HFFc6 (cell line): ENCODE results near the gene CHURC1. TPM values are rescaled to one million over a fixed set of nuclear protein-coding genes. Genes with fewer than 3 reads are reported as not detected.
A peak's percentile ranks its signal among the peaks of the same experiment; 100 is the strongest.

Experiments
- DNase-seq: peaks from one replicate; pipeline ENCODE4 v3.0.0-alpha.2; 2018
- H3K27ac Mint-ChIP-seq: 2 replicates; pipeline ENCODE4 v1.8.0; 2020; ENCODE audit warnings: mild to moderate bottlenecking, mixed read lengths
- H3K27me3 Mint-ChIP-seq: 2 replicates; pipeline ENCODE4 v1.8.0; 2021; ENCODE audit warnings: mild to moderate bottlenecking, moderate library complexity, mixed read lengths; ENCODE audit not compliant: insufficient read depth
- H3K36me3 Mint-ChIP-seq: 2 replicates; pipeline ENCODE4 v1.8.0; 2021; ENCODE audit warnings: low read depth, mixed read lengths
- H3K4me1 Mint-ChIP-seq: 2 replicates; pipeline ENCODE4 v1.8.0; 2020; ENCODE audit warnings: low read depth, mixed read lengths
- H3K4me3 Mint-ChIP-seq: 2 replicates; pipeline ENCODE4 v1.8.0; 2020; ENCODE audit warnings: mild to moderate bottlenecking, moderate library complexity, mixed read lengths
- H3K9me3 Mint-ChIP-seq: 2 replicates; pipeline ENCODE4 v1.8.0; 2020; ENCODE audit warnings: mild to moderate bottlenecking, mixed read lengths
- CTCF ChIP-seq: fragments of 200-600 bp; sonication (generic); IDR thresholded peaks from 2 replicates; pipeline ENCODE4 v1.5.0; 2021; ENCODE audit warnings: antibody characterized with exemption, mild to moderate bottlenecking
- total RNA-seq, 6 experiments: library from RNA; stranded (reverse); fragmentation: NEBNext Ultra II Directional; extraction: Animal tissue kit (Norgen Biotek cat#: 25700); gene quantifications; 2 replicates in 1 of 6; 3 replicates in 5 of 6; pipeline ENCODE4 v1.2.3, GENCODE V29; 2021

Gene CHURC1
- total RNA-seq, 6 experiments from 2014 or later = 51.9 to 63.3 (median 59.2) TPM

GRCh38 chr14:64868841-64869240, 45.4 kb upstream of the CHURC1 start:
- H3K27me3 Mint-ChIP-seq = peaks cover 29% of the 10 kb centered on the region

GRCh38 chr14:64870160-64870559, 44.1 kb upstream of the CHURC1 start:
- H3K9me3 Mint-ChIP-seq = peaks cover 20% of the 10 kb centered on the region
- H3K36me3 Mint-ChIP-seq = peaks cover 12% of the 10 kb centered on the region
- TF ChIP-seq CTCF = no peak
- DNase-seq = no peak
- no peak overlapping the region for H3K27ac Mint-ChIP-seq
- H3K27me3 Mint-ChIP-seq = peaks cover 25% of the 10 kb centered on the region
- H3K4me3 Mint-ChIP-seq = no peak overlapping the region
- peaks cover 23% of the 10 kb centered on the region for H3K4me1 Mint-ChIP-seq

More at GRCh38 chr14:64868841-64869240, 45.4 kb upstream of the CHURC1 start:
- peaks cover 12% of the 10 kb centered on the region for H3K36me3 Mint-ChIP-seq
- no peak overlapping the region for H3K27ac Mint-ChIP-seq
- peaks cover 18% of the 10 kb centered on the region for H3K4me1 Mint-ChIP-seq
- H3K4me3 Mint-ChIP-seq = no peak overlapping the region
- TF ChIP-seq CTCF = no peak
- no peak for DNase-seq
- peaks cover 20% of the 10 kb centered on the region for H3K9me3 Mint-ChIP-seq

- peaks cover 20% of the 10 kb centered on the region for H3K9me3 Mint-ChIP-seq
- H3K4me3 Mint-ChIP-seq = no peak overlapping the region
- no peak overlapping the region for H3K27ac Mint-ChIP-seq
- TF ChIP-seq CTCF = no peak
- no peak for DNase-seq
- H3K4me1 Mint-ChIP-seq = peaks cover 23% of the 10 kb centered on the region
- H3K36me3 Mint-ChIP-seq = peaks cover 12% of the 10 kb centered on the region
- peaks cover 31% of the 10 kb centered on the region for H3K27me3 Mint-ChIP-seq
These were observed 42.9 kb upstream of the CHURC1 start for GRCh38 chr14:64871344-64871743.

- H3K4me3 Mint-ChIP-seq = no peak overlapping the region
- H3K27me3 Mint-ChIP-seq = peaks cover 33% of the 10 kb centered on the region
- H3K9me3 Mint-ChIP-seq = peaks cover 20% of the 10 kb centered on the region
- DNase-seq = peak; percentile 60
- no peak for TF ChIP-seq CTCF
- H3K36me3 Mint-ChIP-seq = peaks cover 12% of the 10 kb centered on the region
- H3K27ac Mint-ChIP-seq = no peak overlapping the region
- H3K4me1 Mint-ChIP-seq = peaks cover 18% of the 10 kb centered on the region
These were observed 40.6 kb upstream of the CHURC1 start for GRCh38 chr14:64873506-64874219.

- H3K36me3 Mint-ChIP-seq = peaks cover 12% of the 10 kb centered on the region
- H3K27ac Mint-ChIP-seq = no peak overlapping the region
- no peak for TF ChIP-seq CTCF
- H3K9me3 Mint-ChIP-seq = peaks cover 20% of the 10 kb centered on the region
- no peak overlapping the region for H3K4me3 Mint-ChIP-seq
- H3K4me1 Mint-ChIP-seq = peaks cover 18% of the 10 kb centered on the region
- no peak for DNase-seq
- H3K27me3 Mint-ChIP-seq = peaks cover 41% of the 10 kb centered on the region
These were observed 38.9 kb upstream of the CHURC1 start for GRCh38 chr14:64875350-64875749.
